Tibial artery (tissue), 4 donors: Measurements from ENCODE around the gene ATF7.

ENCODE experiments used
- DNase-seq, 2 donors: peaks; one replicate each; pipeline ENCODE4 v3.0.0-alpha.2; 2019
- H3K27ac ChIP-seq, 2 donors: fragments of 200-600 bp; sonication (generic) in 1 of 2; 1 replicate in 1 of 2; 2 replicates in 1 of 2; pipeline ENCODE4 v1.5.1; 2018 to 2019; ENCODE audit warnings: mild to moderate bottlenecking in 1 of 2
- H3K27me3 ChIP-seq, 2 donors: fragments of 200-600 bp; sonication (generic) in 1 of 2; one replicate each; pipeline versions ENCODE4 v1.5.1 to v1.6.0; 2016 to 2019
- H3K36me3 ChIP-seq, 3 donors: fragments of 200-600 bp; sonication (generic) in 2 of 3; one replicate each; pipeline ENCODE4 v1.5.1; 2016 to 2019; ENCODE audit warnings: mild to moderate bottlenecking in 2 of 3
- H3K4me1 ChIP-seq, 4 donors: fragments of 200-600 bp; sonication (generic) in 2 of 4; 1 replicate in 3 of 4; 2 replicates in 1 of 4; pipeline ENCODE4 v1.5.1; 2016 to 2019
- H3K4me3 ChIP-seq, 2 donors: fragments of 200-600 bp; sonication (generic) in 1 of 2; 1 replicate in 1 of 2; 2 replicates in 1 of 2; pipeline ENCODE4 v1.5.1; 2018 to 2019; ENCODE audit warnings: mild to moderate bottlenecking in 2 of 2
- H3K9me3 ChIP-seq, 3 donors: fragments of 200-600 bp; sonication (generic) in 1 of 3; one replicate each; pipeline ENCODE4 v1.5.1; 2016 to 2019
- intact Hi-C: fragments of 100-400 bp; cut with DNase I; formaldehyde crosslinking; loops from one replicate; pipeline ENCODE4 v1.15.0; 2023; ENCODE audit warnings: low total_unique reads
- TF ChIP-seq, protein P1 (sequence below), 2 experiments: fragments of 200-600 bp in 1 of 2; fragments of 450-650 bp in 1 of 2; IDR thresholded peaks; one replicate each; pipeline ENCODE4 v1.5.1; 2017 to 2019; ENCODE audit warnings: antibody characterized with exemption in 2 of 2, mild to moderate bottlenecking in 1 of 2, moderate library complexity in 1 of 2

The ATF7 gene

DNA sequence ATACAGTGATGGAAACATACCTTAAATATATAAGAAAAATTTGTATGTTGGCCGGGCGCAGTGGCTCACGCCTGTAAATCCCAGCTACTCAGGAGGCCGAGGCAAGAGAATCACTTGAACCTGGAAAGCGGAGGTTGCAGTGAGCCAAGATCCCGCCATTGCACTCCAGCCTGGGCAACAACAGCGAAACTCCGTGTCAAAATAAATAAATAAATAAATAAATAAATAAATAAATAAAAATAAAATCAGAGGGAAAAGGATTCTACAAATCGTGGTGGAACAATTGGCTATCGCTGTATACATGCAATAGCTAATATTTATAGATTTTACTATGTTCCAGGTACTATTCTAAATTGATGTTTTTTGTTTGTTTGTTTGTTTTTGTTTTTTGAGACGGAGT, 1.7 kb upstream of the ATF7 start:
- H3K9me3 ChIP-seq: no peaks in the 10 kb centered on the region
- DNase-seq: no peak
- H3K4me1 ChIP-seq: peaks cover 0 to 29% (median 9%) of the 10 kb centered on the region in 4 donors
- intact Hi-C loops: loop anchor here (10.0 kb wide), 2 partner anchors 47 to 83 kb away; partner anchors contain the start of gene ATP5MC2
- H3K4me3 ChIP-seq: no peak overlapping the region
- H3K36me3 ChIP-seq: no peaks in the 10 kb centered on the region
- TF ChIP-seq, protein P1, sequence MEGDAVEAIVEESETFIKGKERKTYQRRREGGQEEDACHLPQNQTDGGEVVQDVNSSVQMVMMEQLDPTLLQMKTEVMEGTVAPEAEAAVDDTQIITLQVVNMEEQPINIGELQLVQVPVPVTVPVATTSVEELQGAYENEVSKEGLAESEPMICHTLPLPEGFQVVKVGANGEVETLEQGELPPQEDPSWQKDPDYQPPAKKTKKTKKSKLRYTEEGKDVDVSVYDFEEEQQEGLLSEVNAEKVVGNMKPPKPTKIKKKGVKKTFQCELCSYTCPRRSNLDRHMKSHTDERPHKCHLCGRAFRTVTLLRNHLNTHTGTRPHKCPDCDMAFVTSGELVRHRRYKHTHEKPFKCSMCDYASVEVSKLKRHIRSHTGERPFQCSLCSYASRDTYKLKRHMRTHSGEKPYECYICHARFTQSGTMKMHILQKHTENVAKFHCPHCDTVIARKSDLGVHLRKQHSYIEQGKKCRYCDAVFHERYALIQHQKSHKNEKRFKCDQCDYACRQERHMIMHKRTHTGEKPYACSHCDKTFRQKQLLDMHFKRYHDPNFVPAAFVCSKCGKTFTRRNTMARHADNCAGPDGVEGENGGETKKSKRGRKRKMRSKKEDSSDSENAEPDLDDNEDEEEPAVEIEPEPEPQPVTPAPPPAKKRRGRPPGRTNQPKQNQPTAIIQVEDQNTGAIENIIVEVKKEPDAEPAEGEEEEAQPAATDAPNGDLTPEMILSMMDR (IDR thresholded peaks at IDR 0.05): no peak
- no peaks in the 10 kb centered on the region for H3K27me3 ChIP-seq
- no peak overlapping the region for H3K27ac ChIP-seq

DNA sequence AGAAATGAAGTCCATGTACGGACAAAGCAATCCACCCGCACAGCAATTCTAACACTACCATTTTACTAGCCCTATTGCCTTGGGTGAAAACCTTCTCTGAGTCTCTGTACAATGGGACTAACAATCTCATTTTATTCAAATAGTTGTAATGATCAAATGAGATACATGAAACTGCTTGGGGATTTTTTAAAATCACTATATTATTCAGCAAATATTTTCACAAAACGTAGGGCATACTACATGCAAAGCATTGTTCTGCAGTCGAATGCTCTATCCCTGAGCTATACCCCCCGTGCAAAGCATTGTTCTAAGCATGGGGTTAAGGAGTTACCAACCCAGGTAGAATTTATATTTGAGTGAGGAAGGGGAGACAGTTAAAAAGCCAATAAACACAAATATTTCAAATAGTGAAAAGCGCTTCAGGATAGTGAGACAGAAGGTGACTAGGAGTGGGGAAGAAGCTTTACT, 554 bp upstream of the ATF7 start:
- TF ChIP-seq, protein P1 (IDR thresholded peaks at IDR 0.05): no peak
- intact Hi-C loops: loop anchor here (10.0 kb wide), 2 partner anchors 48 to 82 kb away; partner anchors contain the start of gene ATP5MC2
- H3K27me3 ChIP-seq: no peaks in the 10 kb centered on the region
- no peaks in the 10 kb centered on the region for H3K36me3 ChIP-seq
- no peak for DNase-seq
- peak overlapping the region; percentile 86 to 89 for H3K27ac ChIP-seq
- H3K9me3 ChIP-seq: no peaks in the 10 kb centered on the region
- H3K4me1 ChIP-seq: peaks cover 0 to 41% (median 17%) of the 10 kb centered on the region in 4 donors
- H3K4me3 ChIP-seq: peak overlapping the region; percentile 58 to 63

DNA sequence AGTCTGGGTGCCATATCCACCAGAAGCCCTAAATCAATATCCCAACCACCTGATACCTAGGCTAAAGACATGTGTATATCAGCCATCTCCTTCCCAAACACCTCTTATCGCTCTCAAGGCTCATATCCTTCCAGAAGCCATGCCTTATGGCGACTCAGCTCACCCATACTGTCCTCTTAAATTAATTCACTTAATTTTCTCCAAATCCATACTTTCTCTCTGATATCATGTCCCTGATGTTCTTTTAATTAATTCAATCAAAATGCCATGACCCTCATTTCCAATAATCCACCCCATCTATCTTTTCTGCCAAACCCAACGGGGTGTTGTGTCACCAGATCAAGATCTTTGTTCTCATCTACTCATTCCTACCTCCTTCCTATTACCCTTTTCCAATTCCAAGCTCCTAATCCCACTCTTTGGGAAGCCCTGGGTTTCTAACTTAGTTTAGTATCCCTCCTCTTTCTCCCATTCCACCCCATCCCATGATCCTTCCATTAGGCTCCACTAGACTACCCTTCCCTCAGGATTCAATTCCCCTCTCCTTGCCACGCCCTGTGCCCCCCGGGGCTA, 723 bp downstream of the ATF7 start:
- H3K4me1 ChIP-seq: peaks cover 0 to 50% (median 21%) of the 10 kb centered on the region in 4 donors
- no peak for DNase-seq
- TF ChIP-seq, protein P1 (IDR thresholded peaks at IDR 0.05): no peak
- H3K36me3 ChIP-seq: no peaks in the 10 kb centered on the region
- peak overlapping the region; percentile 86 to 89 for H3K27ac ChIP-seq
- H3K4me3 ChIP-seq: peak overlapping the region; percentile 58 to 63
- no peaks in the 10 kb centered on the region for H3K9me3 ChIP-seq
- intact Hi-C loops: loop anchor here (10.0 kb wide), 2 partner anchors 49 to 81 kb away; partner anchors contain the start of gene ATP5MC2
- no peaks in the 10 kb centered on the region for H3K27me3 ChIP-seq

DNA sequence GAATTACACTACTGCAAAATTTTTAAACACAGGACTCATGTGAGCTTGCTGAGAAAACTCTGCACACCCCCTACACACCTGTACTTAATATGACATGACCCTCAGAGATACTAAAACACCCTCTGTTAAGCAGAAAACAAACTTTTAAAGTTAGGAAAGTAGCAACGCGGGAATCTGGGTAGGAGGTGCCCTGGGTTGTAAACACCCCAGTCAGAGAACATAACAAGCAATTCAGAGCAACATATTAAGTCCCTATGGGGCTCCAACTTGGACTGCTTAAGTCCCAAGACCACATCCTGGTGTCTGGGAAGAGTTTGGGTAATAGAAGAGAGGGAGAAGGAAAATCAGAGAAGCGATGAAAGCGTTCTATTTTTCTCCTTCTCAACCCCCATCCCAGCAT, 1.2 kb downstream of the ATF7 start:
- peak overlapping the region; percentile 86 to 89 for H3K27ac ChIP-seq
- TF ChIP-seq, protein P1 (IDR thresholded peaks at IDR 0.05): no peak
- H3K4me3 ChIP-seq: peak overlapping the region; percentile 58 to 63
- intact Hi-C loops: loop anchor here (10.0 kb wide), 2 partner anchors 50 to 80 kb away; partner anchors contain the start of gene ATP5MC2
- no peaks in the 10 kb centered on the region for H3K27me3 ChIP-seq
- H3K36me3 ChIP-seq: no peaks in the 10 kb centered on the region
- no peaks in the 10 kb centered on the region for H3K9me3 ChIP-seq
- DNase-seq: no peak
- H3K4me1 ChIP-seq: peaks cover 0 to 51% (median 21%) of the 10 kb centered on the region in 4 donors

DNA sequence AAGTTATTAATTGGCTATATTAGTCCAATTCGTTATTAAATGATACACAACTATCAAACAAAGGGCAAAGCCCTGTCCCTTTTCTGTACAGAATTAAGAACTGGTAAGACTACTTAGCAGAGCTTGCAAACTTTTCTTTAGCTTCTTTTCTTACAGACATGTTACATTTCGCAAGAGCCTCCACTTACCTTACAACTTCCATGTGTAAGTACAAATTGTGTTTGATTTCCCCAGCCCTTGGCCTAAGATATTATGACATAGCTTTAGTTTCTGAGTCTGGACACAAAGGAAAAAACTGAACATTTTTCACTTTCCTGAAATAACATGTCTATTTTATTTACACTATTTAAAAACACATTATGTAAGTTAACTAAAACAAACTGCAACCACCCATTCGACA, 1.7 kb downstream of the ATF7 start:
- Histone ChIP-seq H3K27ac (peak overlapping the region; percentile 86 to 89), H3K27me3 (no peaks in the 10 kb centered on the region), H3K36me3 (no peaks in the 10 kb centered on the region), H3K9me3 (no peaks in the 10 kb centered on the region), H3K4me1 (peaks cover 0 to 56% (median 21%) of the 10 kb centered on the region in 4 donors), H3K4me3 (peak overlapping the region; percentile 58 to 63)
- TF ChIP-seq, protein P1 (IDR thresholded peaks at IDR 0.05): no peak
- no peak for DNase-seq
- intact Hi-C loops: loop anchor here (10.0 kb wide), 2 partner anchors 50 to 80 kb away; partner anchors contain the start of gene ATP5MC2
